H1 (cell line): ENCODE measurements around the gene PLK4. TPM values are rescaled to one million over a fixed set of nuclear protein-coding genes. Genes with fewer than 3 reads are reported as not detected.

Experiments
- CTCF ChIA-PET: fragments of 300-600 bp; sonication (Branson Sonifier 250); formaldehyde crosslinking; loops from one replicate; lab custom pipeline; 2021; ENCODE audit not compliant: partially characterized antibody; lab: Charles Lee
- POLR2A ChIA-PET: fragments of 300-600 bp; sonication (Branson Sonifier 250); formaldehyde crosslinking; loops from one replicate; lab custom pipeline; 2021; ENCODE audit warnings: inconsistent platforms; ENCODE audit not compliant: partially characterized antibody; lab: Charles Lee
- DNase-seq, 2 experiments: peaks; one replicate each; pipeline versions ENCODE4 v3.0.0 to v3.0.0-alpha.2; 2010 to 2022; ENCODE audit warnings: low spot score in 2 of 2, low read depth in 1 of 2, mixed read lengths in 1 of 2
- FAIRE-seq: peaks from 2 replicates; lab custom pipeline; 2011; peaks lifted over from hg19 to GRCh38; lab: Jason Lieb, UNC
- H2AFZ ChIP-seq: 2 replicates; pipeline ENCODE4 v1.8.1; 2012; ENCODE audit warnings: low read length, inconsistent platforms
- H2AK5ac ChIP-seq: 2 replicates; pipeline ENCODE4 v1.6.1; 2013; ENCODE audit warnings: low read depth, low read length
- H2BK120ac ChIP-seq: replicated peaks from 2 replicates; pipeline ENCODE3; 2013; ENCODE audit warnings: low read depth, low read length, inconsistent platforms
- H2BK12ac ChIP-seq: 2 replicates; pipeline ENCODE4 v1.6.1; 2013; ENCODE audit warnings: low read depth, low read length
- H2BK15ac ChIP-seq: 2 replicates; pipeline ENCODE4 v1.6.1; 2013; ENCODE audit warnings: low read length
- H2BK20ac ChIP-seq: 2 replicates; pipeline ENCODE4 v1.6.1; 2013; ENCODE audit warnings: low read length
- H2BK5ac ChIP-seq: 2 replicates; pipeline ENCODE4 v1.6.1; 2013; ENCODE audit warnings: low read depth, low read length
- H3K14ac ChIP-seq: 2 replicates; pipeline ENCODE4 v1.6.1; 2013; ENCODE audit warnings: inconsistent platforms; ENCODE audit not compliant: insufficient read length
- H3K18ac ChIP-seq: 2 replicates; pipeline ENCODE4 v1.6.1; 2013; ENCODE audit warnings: low read length; ENCODE audit errors: extremely low read depth
- H3K23ac ChIP-seq: 2 replicates; pipeline ENCODE4 v1.6.1; 2013; ENCODE audit warnings: inconsistent platforms; ENCODE audit not compliant: insufficient read length
- H3K23me2 ChIP-seq: 2 replicates; pipeline ENCODE4 v1.6.1; 2013; ENCODE audit warnings: low read depth, low read length
- H3K27ac ChIP-seq: 2 replicates; pipeline ENCODE4 v1.6.1; 2011; ENCODE audit warnings: low read depth, low read length, inconsistent platforms
- H3K27me3 ChIP-seq, 4 experiments: replicated peaks in 1 of 4; 1 replicate in 1 of 4; 2 replicates in 3 of 4; pipeline versions ENCODE4 v1.6.1 to v1.8.1; 2011 to 2013; ENCODE audit warnings: low read length in 3 of 4, mild to moderate bottlenecking in 3 of 4, inconsistent platforms in 2 of 4, mixed read lengths in 2 of 4, moderate library complexity in 1 of 4; ENCODE audit not compliant: control insufficient read depth in 3 of 4, insufficient read depth in 3 of 4; ENCODE audit errors: extremely low read depth in 1 of 4
- H3K36me3 ChIP-seq, 4 experiments: 2 replicates each; pipeline versions ENCODE4 v1.6.1 to v1.8.1; 2011 to 2013; ENCODE audit warnings: mild to moderate bottlenecking in 4 of 4, low read length in 3 of 4, moderate library complexity in 2 of 4, control low read depth in 1 of 4, inconsistent platforms in 1 of 4; ENCODE audit not compliant: insufficient read depth in 4 of 4, control insufficient read depth in 2 of 4
- H3K4ac ChIP-seq: replicated peaks from 2 replicates; pipeline ENCODE3; 2013; ENCODE audit warnings: low read length, low read depth, mixed read lengths, inconsistent platforms; ENCODE audit not compliant: insufficient read length
- H3K4me1 ChIP-seq, 4 experiments: replicated peaks in 1 of 4; 1 replicate in 1 of 4; 2 replicates in 3 of 4; pipeline versions ENCODE4 v1.6.1 to v1.8.1; 2011 to 2013; ENCODE audit warnings: low read length in 3 of 4, inconsistent platforms in 2 of 4, mixed read lengths in 1 of 4; ENCODE audit not compliant: insufficient read depth in 4 of 4, control insufficient read depth in 3 of 4
- H3K4me2 ChIP-seq, 2 experiments: 2 replicates each; pipeline versions ENCODE4 v1.6.1 to v1.8.1; 2011 to 2013; ENCODE audit warnings: low read depth in 2 of 2, low read length in 2 of 2, control low read depth in 1 of 2, inconsistent platforms in 1 of 2, mild to moderate bottlenecking in 1 of 2; ENCODE audit not compliant: insufficient read depth in 1 of 2
- H3K4me3 ChIP-seq, 4 experiments: fragments of 200-600, 300-600 bp in 1 of 4; sonication (generic), shearing (Covaris generic), sonication (Bioruptor Twin) in 1 of 4; 2 replicates each; pipeline versions ENCODE4 v1.5.1 to v1.8.1; 2011 to 2016; ENCODE audit warnings: low read length in 4 of 4, low read depth in 3 of 4, control low read depth in 2 of 4, inconsistent platforms in 2 of 4, mild to moderate bottlenecking in 2 of 4, mixed read lengths in 1 of 4, moderate library complexity in 1 of 4; ENCODE audit not compliant: insufficient read depth in 2 of 4; ENCODE audit errors: extremely low read depth in 1 of 4
- H3K56ac ChIP-seq: replicated peaks from 2 replicates; pipeline ENCODE3; 2013; ENCODE audit warnings: low read depth, mild to moderate bottlenecking, mixed read lengths, low read length, inconsistent platforms; ENCODE audit not compliant: insufficient read length
- H3K79me1 ChIP-seq: 2 replicates; pipeline ENCODE4 v1.6.1; 2013; ENCODE audit warnings: low read depth, low read length, control low read depth
- H3K79me2 ChIP-seq, 2 experiments: 2 replicates each; pipeline versions ENCODE4 v1.6.1 to v1.8.1; 2012 to 2013; ENCODE audit warnings: low read length in 2 of 2, mild to moderate bottlenecking in 2 of 2, inconsistent platforms in 1 of 2; ENCODE audit not compliant: insufficient read depth in 2 of 2, control insufficient read depth in 1 of 2
- H3K9ac ChIP-seq, 4 experiments: replicated peaks in 1 of 4; 1 replicate in 1 of 4; 2 replicates in 3 of 4; pipeline versions ENCODE4 v1.6.1 to v1.8.1; 2011 to 2013; ENCODE audit warnings: low read depth in 3 of 4, low read length in 3 of 4, control low read depth in 2 of 4, mild to moderate bottlenecking in 2 of 4, moderate library complexity in 2 of 4, inconsistent platforms in 1 of 4; ENCODE audit errors: extremely low read depth in 1 of 4
- H3K9me3 ChIP-seq, 2 experiments: 2 replicates each; pipeline versions ENCODE4 v1.6.1 to v1.8.1; 2012 to 2013; ENCODE audit warnings: mild to moderate bottlenecking in 2 of 2, moderate library complexity in 2 of 2, control low read depth in 1 of 2, inconsistent platforms in 1 of 2, low read depth in 1 of 2, low read length in 1 of 2, mixed read lengths in 1 of 2; ENCODE audit not compliant: insufficient read depth in 2 of 2
- H4K20me1 ChIP-seq, 2 experiments: replicated peaks in 1 of 2; 2 replicates each; pipeline versions ENCODE3 to v1.8.1; 2011 to 2013; ENCODE audit warnings: inconsistent platforms in 2 of 2, low read length in 2 of 2, mild to moderate bottlenecking in 1 of 2; ENCODE audit not compliant: insufficient read depth in 2 of 2, control insufficient read depth in 1 of 2
- H4K5ac ChIP-seq: 2 replicates; pipeline ENCODE4 v1.6.1; 2013; ENCODE audit warnings: low read length, low read depth, mixed read lengths, inconsistent platforms; ENCODE audit not compliant: insufficient read length
- H4K8ac ChIP-seq: 2 replicates; pipeline ENCODE4 v1.8.0; 2013; ENCODE audit warnings: mild to moderate bottlenecking, moderate library complexity, low read length, inconsistent platforms; ENCODE audit not compliant: insufficient read depth; ENCODE audit errors: extremely low read depth
- H4K91ac ChIP-seq: replicated peaks from 2 replicates; pipeline ENCODE3; 2013; ENCODE audit warnings: low read length, mixed read lengths, inconsistent platforms; ENCODE audit not compliant: insufficient read length
- BRCA1 ChIP-seq: IDR thresholded peaks from 2 replicates; pipeline ENCODE4 v1.6.1; 2012; ENCODE audit warnings: low read depth, low read length, improper control_type of control experiment
- CBX5 ChIP-seq: fragments of 300-800, 300-1000 bp; sonication (generic); IDR thresholded peaks from 2 replicates; pipeline ENCODE4 v1.7.1; 2016; ENCODE audit warnings: antibody characterized with exemption, low read length, low read depth
- KDM5A ChIP-seq: fragments of 200-600 bp; IDR thresholded peaks from 2 replicates; pipeline ENCODE4 v1.7.1; 2012; ENCODE audit warnings: mild to moderate bottlenecking, low read length, inconsistent platforms, mixed read lengths
- RAD21 ChIP-seq, 2 experiments: IDR thresholded peaks in 1 of 2; conservative IDR thresholded peaks in 1 of 2; 2 replicates each; pipeline ENCODE4 v1.6.1; 2011; ENCODE audit warnings: low read depth in 2 of 2, low read length in 2 of 2, improper control_type of control experiment in 1 of 2, inconsistent platforms in 1 of 2, mild to moderate bottlenecking in 1 of 2, moderate library complexity in 1 of 2
- RNF2 ChIP-seq: fragments of 200-900, 300-1000 bp; sonication (generic); IDR thresholded peaks from 2 replicates; pipeline ENCODE4 v1.7.1; 2016; ENCODE audit warnings: borderline replicate concordance, low read depth, mild to moderate bottlenecking, antibody characterized with exemption, low read length; ENCODE audit not compliant: poor library complexity, severe bottlenecking; ENCODE audit errors: missing control alignments
- TAF7 ChIP-seq: optimal IDR thresholded peaks from 2 replicates; pipeline ENCODE3; 2011; ENCODE audit warnings: low read depth, mild to moderate bottlenecking, inconsistent platforms, low read length, moderate library complexity, borderline replicate concordance
- WGBS, 2 experiments: shearing (Covaris generic) in 1 of 2; methylation state at CpG; one replicate each; pipeline versions ENCODE4 v1.1.6 to v1.1.7; 2013 to 2015; ENCODE audit warnings: low lambda C conversion rate in 2 of 2, mixed read lengths in 2 of 2, inconsistent platforms in 1 of 2, low coverage in 1 of 2, missing lambda C conversion rate in 1 of 2; ENCODE audit not compliant: insufficient replicate concordance in 2 of 2, insufficient coverage in 1 of 2, insufficient read length in 1 of 2; ENCODE audit errors: extremely low coverage in 1 of 2, missing lambda C conversion rate in 1 of 2; 5-methylcytosine and 5-hydroxymethylcytosine counted together
- polyA plus RNA-seq, 7 experiments: library from polyadenylated mRNA; depleted of rRNA in 3 of 7; stranded (reverse) in 5 of 7; unstranded in 2 of 7; fragments of >200 nt in 5 of 7; fragments of 200-250 nt in 2 of 7; gene quantifications; 1 replicate in 5 of 7; 2 replicates in 1 of 7; 4 replicates in 1 of 7; pipeline versions ENCODE4 v1.2.1 to v1.2.3, GENCODE V29; 2011 to 2013; ENCODE audit warnings: missing spikeins in 2 of 7, mixed read lengths in 2 of 7
- total RNA-seq: library from RNA; stranded (reverse); fragmentation: NEBNext Ultra II Directional; extraction: Animal tissue kit (Norgen Biotek cat#: 25700); gene quantifications from 2 replicates; pipeline ENCODE4 v1.2.1, GENCODE V29; 2021
- TF ChIP-seq, protein P1 (sequence below), 3 experiments: IDR thresholded peaks; 1 replicate in 2 of 3; 2 replicates in 1 of 3; pipeline versions ENCODE4 v1.5.1 to v1.6.1; 2011; ENCODE audit warnings: low read length in 3 of 3, mild to moderate bottlenecking in 3 of 3, inconsistent platforms in 2 of 3, low read depth in 1 of 3, moderate library complexity in 1 of 3; ENCODE audit not compliant: insufficient read depth in 1 of 3; ENCODE audit errors: control extremely low read depth in 1 of 3

The PLK4 gene
- total and polyA plus RNA-seq, 2 of the 8 experiments (the other 6 are each of a cell fraction or from before 2014, with no cell fraction given), result 23.3 to 35.2 TPM

DNA sequence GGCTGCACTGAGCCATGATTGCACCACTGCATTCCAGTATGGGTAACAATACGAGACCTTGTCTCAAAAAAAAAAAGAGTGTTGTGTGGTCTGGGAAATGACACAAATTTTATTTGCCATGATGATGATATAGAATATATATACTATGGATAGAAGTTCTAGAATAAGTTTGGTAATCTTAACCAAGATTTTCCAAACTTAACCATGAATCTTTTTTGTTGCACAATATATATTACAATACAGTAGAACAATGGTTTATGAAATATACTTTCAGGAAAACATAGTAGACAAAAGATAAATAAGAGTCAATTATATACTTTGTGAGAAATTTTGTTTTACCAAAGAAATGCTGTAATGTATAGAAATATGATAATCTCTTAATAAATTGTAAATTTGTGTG, 49.5 kb downstream of the PLK4 start:
- no peak overlapping the region for H2BK15ac ChIP-seq
- no peaks in the 10 kb centered on the region for H4K20me1 ChIP-seq
- H3K9ac ChIP-seq, result no peak overlapping the region
- no peak overlapping the region for H2BK5ac ChIP-seq
- no peaks in the 10 kb centered on the region for H3K9me3 ChIP-seq
- H3K23me2 ChIP-seq, result no peaks in the 10 kb centered on the region
- TF ChIP-seq RNF2, result no peak
- no peak for TF ChIP-seq RAD21 (IDR thresholded peaks at IDR 0.05 in 1 of 2, conservative IDR thresholded peaks at IDR 0.05 in 1 of 2; ENCODE audit: low read depth in 2 of 2, low read length in 2 of 2)
- no peak for TF ChIP-seq TAF7
- TF ChIP-seq CBX5, result no peak
- TF ChIP-seq, protein P1, sequence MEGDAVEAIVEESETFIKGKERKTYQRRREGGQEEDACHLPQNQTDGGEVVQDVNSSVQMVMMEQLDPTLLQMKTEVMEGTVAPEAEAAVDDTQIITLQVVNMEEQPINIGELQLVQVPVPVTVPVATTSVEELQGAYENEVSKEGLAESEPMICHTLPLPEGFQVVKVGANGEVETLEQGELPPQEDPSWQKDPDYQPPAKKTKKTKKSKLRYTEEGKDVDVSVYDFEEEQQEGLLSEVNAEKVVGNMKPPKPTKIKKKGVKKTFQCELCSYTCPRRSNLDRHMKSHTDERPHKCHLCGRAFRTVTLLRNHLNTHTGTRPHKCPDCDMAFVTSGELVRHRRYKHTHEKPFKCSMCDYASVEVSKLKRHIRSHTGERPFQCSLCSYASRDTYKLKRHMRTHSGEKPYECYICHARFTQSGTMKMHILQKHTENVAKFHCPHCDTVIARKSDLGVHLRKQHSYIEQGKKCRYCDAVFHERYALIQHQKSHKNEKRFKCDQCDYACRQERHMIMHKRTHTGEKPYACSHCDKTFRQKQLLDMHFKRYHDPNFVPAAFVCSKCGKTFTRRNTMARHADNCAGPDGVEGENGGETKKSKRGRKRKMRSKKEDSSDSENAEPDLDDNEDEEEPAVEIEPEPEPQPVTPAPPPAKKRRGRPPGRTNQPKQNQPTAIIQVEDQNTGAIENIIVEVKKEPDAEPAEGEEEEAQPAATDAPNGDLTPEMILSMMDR (IDR thresholded peaks at IDR 0.05; ENCODE audit: control extremely low read depth in 1 of 3, insufficient read depth in 1 of 3, low read depth in 1 of 3, low read length in 3 of 3), result no peak
- TF ChIP-seq BRCA1, result no peak
- no peak for TF ChIP-seq KDM5A
- TF ChIP-seq, all 59 proteins: peak for 0
- H4K91ac ChIP-seq, result no peak overlapping the region
- CTCF ChIA-PET, result no interaction called here
- no peak overlapping the region for H4K8ac ChIP-seq
- no peak overlapping the region for H3K27ac ChIP-seq
- H3K4me1 ChIP-seq, result no peaks in the 10 kb centered on the region
- no peak overlapping the region for H3K56ac ChIP-seq
- no peaks in the 10 kb centered on the region for H3K79me1 ChIP-seq
- no peak overlapping the region for H3K4me3 ChIP-seq
- no peaks in the 10 kb centered on the region for H3K27me3 ChIP-seq
- no peak overlapping the region for H3K4me2 ChIP-seq
- no peak overlapping the region for H3K23ac ChIP-seq
- DNase-seq, result no peak
- 91% methylated on average over 1 of the region's 1 CpG; no CpG with 5 or more reads in 1 of the 2 experiments for WGBS, 2 experiments
- no peak overlapping the region for H2BK120ac ChIP-seq
- no peak overlapping the region for H4K5ac ChIP-seq
- H3K4ac ChIP-seq, result no peak overlapping the region
- H2AK5ac ChIP-seq, result no peak overlapping the region
- no peak overlapping the region for H2BK12ac ChIP-seq
- H3K14ac ChIP-seq, result no peak overlapping the region
- H2AFZ ChIP-seq, result no peak overlapping the region
- H3K79me2 ChIP-seq, result no peaks in the 10 kb centered on the region
- H3K36me3 ChIP-seq, result peaks cover 0 to 11% (median 2%) of the 10 kb centered on the region in 4 experiments; a peak in 2 of 8 replicates
- no peak for FAIRE-seq
- H3K18ac ChIP-seq, result no peak overlapping the region
- POLR2A ChIA-PET, result interaction anchor here (1.1 kb wide), 1 partner anchor 39 kb away, joined by 3 read pairs; no protein-coding TSS in a partner anchor
- no peak overlapping the region for H2BK20ac ChIP-seq
